Brain pericyte (primary cell): ENCODE data around the gene CCDC88B.
"Not testable (repeated sequence)": the region's sequence is repeated elsewhere in the genome, so short reads cannot be mapped to it uniquely, and the experiment has no call there.

Source experiments
- DNase-seq: peaks from one replicate; pipeline ENCODE4 v3.0.0-alpha.2; 2012; ENCODE audit warnings: low read depth, low spot score

The CCDC88B gene

GRCh38 chr11:64321533-64321932 lies 18.5 kb upstream of the CCDC88B start:
- DNase-seq, result no peak

DNA sequence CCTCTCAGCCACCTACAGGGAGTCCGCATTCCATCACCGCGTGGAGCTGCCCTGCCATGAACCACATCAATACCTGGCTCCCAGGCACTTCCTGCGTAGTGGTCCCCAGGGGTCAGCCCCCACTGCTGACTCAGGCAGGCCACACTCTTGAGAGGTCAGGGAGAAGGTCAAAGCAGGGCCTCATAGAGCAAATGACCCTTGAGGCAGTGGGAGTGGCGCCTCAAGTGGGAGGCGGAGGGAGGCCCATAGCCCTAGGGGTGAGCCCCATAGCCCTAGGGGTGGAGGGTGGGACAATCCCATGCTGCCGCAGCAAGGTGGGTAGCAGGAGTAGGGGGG lies 17.1 kb upstream of the CCDC88B start:
- no peak for DNase-seq

- no peak for DNase-seq
These were observed 16.6 kb upstream of the CCDC88B start for GRCh38 chr11:64323373-64323772.

- not testable (repeated sequence) for DNase-seq
These were observed 16.0 kb upstream of the CCDC88B start for GRCh38 chr11:64323984-64324383.

- no peak for DNase-seq
These were observed 15.1 kb upstream of the CCDC88B start for GRCh38 chr11:64324692-64325469.

GRCh38 chr11:64327375-64327774 lies 12.6 kb upstream of the CCDC88B start:
- no peak for DNase-seq

GRCh38 chr11:64327993-64328392 lies 12.0 kb upstream of the CCDC88B start:
- DNase-seq, result no peak

- DNase-seq, result no peak
These were observed 9.1 kb upstream of the CCDC88B start for GRCh38 chr11:64330888-64331287.

DNA sequence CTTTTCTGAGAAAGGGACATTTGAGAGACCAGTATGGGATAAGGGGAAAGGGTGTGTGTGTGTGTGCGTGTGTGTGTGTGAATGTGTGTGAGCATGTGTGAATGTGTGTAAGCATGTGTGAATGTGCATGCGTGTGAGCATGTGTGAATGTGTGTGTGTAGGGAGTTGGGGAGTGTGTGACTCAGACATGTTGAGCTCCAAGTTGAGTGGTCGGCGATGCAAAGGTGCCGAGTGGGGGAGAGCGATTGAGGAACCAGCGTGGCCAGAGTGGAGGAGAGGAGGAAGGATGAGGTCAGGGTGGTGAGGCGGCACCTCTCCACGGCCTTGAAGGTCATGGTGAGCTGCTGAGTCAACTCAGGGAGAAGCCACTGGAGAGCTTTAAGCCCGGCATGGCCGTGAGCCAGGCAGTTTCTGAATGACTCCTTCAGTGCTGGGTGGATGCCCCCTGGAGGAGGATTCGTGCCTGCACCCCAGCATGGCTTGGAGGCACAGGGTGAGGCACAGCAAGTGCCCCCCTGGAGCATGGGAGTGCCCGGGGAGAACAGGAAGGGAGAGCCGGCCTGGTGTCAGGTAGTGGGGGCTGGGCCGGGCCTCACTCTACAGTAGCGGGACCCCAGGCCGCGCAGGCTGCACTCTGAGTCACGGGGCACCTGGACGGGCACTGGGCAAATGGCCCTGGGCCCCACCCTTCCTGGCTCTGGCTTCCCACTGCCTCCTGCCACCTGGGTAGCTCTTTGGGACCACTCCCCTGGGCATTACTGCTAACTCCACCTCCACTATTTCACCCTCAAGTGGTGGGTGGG lies 8.2 kb upstream of the CCDC88B start:
- DNase-seq, result no peak

- no peak for DNase-seq
These were observed 6.4 kb upstream of the CCDC88B start for GRCh38 chr11:64333556-64333955.

DNA sequence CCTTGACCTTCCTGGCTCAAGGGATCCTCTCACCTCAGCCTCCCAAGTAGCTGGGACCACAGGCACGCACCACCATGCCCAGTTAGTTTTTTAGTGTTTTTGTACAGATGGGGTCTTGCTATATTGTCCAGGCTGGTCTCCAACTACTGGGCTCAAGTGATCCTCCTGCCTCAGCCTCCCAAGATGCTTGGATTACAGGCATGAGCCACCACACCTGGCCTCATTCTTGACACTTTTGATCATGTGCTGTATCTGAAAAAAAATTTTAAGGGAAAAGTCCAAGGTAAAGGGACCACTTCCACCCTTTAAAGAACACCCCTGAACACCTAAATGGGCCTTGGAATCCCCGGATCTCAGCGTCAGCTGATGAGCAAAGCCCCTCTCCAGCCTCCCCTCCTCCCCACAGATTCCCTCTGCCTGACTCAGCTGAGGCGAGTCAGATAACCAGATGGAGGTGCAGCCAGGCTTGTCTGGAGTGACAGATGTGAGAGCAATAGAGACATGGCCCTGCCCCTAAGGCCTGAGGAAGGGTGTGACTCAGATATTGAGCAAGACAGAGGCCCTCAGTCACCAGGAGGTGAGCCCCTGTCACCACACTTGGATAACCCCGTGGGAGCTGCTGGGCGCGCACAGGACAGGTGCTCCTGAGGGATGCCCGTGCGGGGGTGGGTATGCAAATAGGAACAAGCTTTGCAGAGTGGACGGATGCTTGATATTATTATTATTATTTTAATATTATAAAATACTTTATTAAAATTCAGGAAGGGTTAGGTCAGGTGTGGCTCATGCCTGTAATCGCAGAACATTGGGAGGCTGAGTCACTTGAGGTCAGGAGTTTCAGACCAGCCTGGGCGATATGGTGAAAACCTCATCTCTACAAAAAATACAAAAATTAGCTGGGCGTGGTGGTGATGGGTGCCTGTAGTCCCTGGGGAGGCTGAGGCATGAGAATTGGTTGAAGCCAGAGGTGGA lies 5.0 kb upstream of the CCDC88B start:
- DNase-seq, result no peak

DNA sequence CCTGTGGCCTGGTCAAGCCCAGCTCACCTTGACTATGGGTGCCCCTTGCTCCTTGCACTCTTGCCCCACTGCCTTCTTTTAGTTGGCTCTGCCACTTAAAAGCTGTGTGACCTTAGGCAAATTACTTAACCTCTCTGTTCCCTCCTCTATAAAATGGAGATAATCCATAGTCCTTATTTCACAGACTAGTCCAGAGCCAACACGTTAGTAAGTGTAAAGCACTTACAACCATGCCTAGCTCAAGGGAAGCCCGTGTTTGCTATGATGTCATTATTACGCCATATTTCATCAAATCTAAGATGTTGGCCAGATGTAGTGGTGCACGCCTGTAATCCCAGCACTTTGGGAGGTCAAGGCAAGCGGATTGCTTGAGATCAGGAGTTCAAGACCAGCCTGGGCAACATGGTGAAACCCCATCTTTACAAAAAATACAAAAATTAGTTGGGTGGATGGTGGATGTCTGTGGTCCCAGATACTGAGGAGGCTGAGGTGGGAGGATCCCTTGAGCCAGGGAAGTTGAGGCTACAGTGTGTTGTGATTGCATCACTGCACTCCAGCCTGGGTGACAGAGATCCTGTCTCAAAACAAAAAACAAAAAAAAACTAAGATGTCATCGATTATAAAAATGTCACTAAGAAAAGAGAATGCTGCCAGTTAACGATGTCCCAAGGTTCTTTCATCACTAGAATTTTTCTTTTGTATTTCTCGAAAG lies 2.3 kb upstream of the CCDC88B start:
- no peak for DNase-seq

GRCh38 chr11:64338716-64339115 lies 1.3 kb upstream of the CCDC88B start:
- DNase-seq, result no peak

DNA sequence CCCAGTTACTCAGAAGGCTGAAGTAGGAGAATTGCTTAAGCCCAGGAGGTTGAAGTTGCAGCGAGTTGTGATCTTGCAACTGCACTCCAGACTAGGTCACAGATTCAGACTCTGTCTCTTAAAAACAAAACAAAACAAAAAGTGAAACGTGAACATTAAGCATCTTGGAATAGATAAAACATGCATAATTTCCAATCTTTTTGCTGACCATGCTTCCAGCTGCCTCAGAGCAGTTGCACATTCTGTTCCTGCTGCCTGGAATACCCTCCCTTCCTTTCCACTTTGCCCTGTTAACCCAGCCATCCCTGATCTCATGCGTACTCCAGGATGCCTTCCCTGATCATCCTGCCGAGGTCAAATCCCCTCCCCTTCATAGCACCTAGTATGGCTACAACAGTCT lies 718 bp upstream of the CCDC88B start:
- DNase-seq, result no peak

DNA sequence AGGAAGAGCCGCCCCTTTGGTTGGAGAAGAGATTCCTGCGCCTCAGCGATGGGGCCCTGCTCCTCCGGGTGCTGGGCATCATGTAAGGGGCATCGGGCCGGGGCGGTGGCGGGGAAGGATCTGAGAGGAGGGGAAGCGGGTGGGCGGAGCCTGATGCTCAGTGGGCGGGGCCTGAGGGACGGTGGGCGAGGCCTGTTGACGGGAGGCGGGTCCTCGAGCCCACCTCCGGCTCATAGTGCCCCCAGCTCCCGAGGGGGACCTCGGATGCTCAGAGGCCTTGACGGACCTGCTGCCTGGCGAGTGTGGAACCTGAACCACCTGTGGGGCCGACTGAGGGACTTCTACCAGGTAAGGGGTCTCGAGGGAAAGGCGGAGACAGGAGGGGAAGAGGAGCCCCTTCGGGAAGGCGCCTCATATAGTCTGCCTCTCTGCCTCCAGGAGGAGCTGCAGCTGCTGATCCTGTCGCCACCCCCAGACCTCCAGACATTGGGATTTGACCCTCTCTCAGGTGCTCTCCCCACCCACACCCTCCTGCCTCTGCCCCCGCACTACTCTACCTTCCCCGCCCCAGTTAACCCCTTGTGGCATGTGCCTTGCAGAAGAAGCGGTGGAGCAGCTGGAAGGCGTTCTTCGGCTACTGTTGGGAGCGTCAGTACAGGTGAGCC lies 799 bp downstream of the CCDC88B start:
- DNase-seq, result no peak

DNA sequence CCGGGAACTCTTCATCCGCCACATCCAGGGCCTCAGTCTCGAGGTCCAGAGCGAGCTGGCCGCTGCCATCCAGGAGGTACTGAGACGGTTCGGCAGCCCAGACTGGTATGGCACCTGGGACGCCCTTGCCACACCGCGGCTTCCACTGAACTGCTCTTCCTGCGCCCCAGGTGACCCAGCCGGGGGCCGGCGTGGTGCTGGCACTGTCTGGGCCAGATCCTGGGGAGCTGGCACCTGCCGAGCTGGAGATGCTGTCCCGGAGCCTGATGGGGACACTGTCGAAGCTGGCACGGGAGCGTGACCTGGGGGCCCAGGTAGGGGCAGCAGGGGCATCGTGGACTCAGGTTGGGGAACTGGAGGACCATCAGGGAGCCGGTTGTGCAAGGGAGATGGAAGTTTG lies 1.4 kb downstream of the CCDC88B start:
- no peak for DNase-seq

DNA sequence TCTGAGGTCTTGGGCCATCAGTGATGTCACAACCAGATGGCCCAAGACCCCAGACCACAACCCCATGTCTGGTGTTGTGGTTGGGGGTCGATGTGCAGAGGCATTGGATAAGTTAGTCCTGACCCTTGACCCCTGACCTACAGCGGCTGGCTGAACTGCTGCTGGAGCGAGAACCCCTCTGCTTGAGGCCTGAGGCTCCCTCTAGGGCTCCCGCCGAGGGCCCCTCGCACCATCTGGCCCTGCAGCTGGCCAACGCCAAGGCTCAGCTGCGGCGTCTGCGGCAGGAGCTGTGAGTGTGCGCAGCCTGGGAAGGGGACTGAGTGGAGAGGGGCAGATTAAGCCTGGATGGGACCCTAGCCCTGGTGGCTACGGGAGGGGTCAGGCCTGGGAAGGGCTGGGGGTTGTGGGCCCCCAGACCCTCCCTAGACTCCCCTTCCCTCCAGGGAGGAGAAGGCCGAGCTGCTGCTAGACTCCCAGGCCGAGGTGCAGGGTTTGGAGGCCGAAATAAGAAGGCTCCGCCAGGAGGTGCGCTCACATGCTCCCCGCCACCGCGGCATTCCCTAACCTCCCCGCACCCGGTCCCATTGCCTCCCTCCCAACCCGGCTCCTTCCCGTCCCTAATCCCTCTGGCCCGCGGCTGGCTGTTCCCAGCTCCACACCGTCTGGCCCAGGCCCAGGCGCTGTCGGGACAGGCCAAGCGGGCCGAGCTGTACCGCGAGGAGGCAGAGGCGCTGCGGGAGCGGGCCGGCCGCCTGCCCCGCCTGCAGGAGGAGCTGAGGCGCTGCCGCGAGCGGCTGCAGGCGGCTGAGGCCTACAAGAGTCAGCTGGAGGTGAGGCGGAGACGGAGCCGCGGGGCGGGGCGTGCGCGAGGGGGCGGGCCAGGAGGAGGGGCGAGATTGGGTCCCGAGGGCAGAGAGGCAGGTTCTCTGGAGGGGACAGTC lies 2.1 kb downstream of the CCDC88B start:
- DNase-seq, result peak; percentile 31

- DNase-seq, result no peak
These were observed 3.1 kb downstream of the CCDC88B start for GRCh38 chr11:64342869-64343745.
